ENCODE data around the gene FAM20A. TPM values are rescaled to one million over a fixed set of nuclear protein-coding genes. Genes with fewer than 3 reads are reported as not detected.

FAM20A gene
- polyA plus RNA-seq, 1 donor from 2014 or later: not detected

- H3K4me2 ChIP-seq (ENCODE audit: low read length): no peak overlapping the region
- H3K9me3 ChIP-seq (ENCODE audit: low read length): no peaks in the 10 kb centered on the region
- no peaks in the 10 kb centered on the region for H3K27me3 ChIP-seq (ENCODE audit: insufficient read depth, low read depth, low read length)
- no peaks in the 10 kb centered on the region for H3K36me3 ChIP-seq (ENCODE audit: insufficient read depth, low read length)
- no peaks in the 10 kb centered on the region for H3F3A ChIP-seq (ENCODE audit: insufficient read depth, low read length, poor library complexity, severe bottlenecking)
- H3K4me3 ChIP-seq (ENCODE audit: low read length): no peak overlapping the region
- TF ChIP-seq SMC3 (conservative IDR thresholded peaks at IDR 0.05; ENCODE audit: poor library complexity) (no peak), TAF1 (IDR thresholded peaks at IDR 0.05; ENCODE audit: low read depth) (no peak), POLR2AphosphoS5 (IDR thresholded peaks at IDR 0.05) (no peak), EZH2 (IDR thresholded peaks at IDR 0.05; ENCODE audit: borderline replicate concordance, insufficient read depth, low read length, poor library complexity, severe bottlenecking) (no peak), CTCF (IDR thresholded peaks at IDR 0.05; ENCODE audit: poor library complexity, severe bottlenecking) (no peak), EP300 (conservative IDR thresholded peaks at IDR 0.05; ENCODE audit: poor library complexity, severe bottlenecking) (no peak), RAD21 (conservative IDR thresholded peaks at IDR 0.05) (no peak), MXI1 (conservative IDR thresholded peaks at IDR 0.05; ENCODE audit: poor library complexity, severe bottlenecking) (no peak)
- TF ChIP-seq, protein P1, sequence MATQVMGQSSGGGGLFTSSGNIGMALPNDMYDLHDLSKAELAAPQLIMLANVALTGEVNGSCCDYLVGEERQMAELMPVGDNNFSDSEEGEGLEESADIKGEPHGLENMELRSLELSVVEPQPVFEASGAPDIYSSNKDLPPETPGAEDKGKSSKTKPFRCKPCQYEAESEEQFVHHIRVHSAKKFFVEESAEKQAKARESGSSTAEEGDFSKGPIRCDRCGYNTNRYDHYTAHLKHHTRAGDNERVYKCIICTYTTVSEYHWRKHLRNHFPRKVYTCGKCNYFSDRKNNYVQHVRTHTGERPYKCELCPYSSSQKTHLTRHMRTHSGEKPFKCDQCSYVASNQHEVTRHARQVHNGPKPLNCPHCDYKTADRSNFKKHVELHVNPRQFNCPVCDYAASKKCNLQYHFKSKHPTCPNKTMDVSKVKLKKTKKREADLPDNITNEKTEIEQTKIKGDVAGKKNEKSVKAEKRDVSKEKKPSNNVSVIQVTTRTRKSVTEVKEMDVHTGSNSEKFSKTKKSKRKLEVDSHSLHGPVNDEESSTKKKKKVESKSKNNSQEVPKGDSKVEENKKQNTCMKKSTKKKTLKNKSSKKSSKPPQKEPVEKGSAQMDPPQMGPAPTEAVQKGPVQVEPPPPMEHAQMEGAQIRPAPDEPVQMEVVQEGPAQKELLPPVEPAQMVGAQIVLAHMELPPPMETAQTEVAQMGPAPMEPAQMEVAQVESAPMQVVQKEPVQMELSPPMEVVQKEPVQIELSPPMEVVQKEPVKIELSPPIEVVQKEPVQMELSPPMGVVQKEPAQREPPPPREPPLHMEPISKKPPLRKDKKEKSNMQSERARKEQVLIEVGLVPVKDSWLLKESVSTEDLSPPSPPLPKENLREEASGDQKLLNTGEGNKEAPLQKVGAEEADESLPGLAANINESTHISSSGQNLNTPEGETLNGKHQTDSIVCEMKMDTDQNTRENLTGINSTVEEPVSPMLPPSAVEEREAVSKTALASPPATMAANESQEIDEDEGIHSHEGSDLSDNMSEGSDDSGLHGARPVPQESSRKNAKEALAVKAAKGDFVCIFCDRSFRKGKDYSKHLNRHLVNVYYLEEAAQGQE (IDR thresholded peaks at IDR 0.05; ENCODE audit: borderline replicate concordance): no peak
- no peaks in the 10 kb centered on the region for H3K9me2 ChIP-seq (ENCODE audit: insufficient read depth, low read length)
- H2AFZ ChIP-seq (ENCODE audit: low read depth, low read length): no peak overlapping the region
- H3K79me2 ChIP-seq (replicated peaks; ENCODE audit: insufficient read depth, low read length): no peaks in the 10 kb centered on the region
- no peak overlapping the region for H3K9ac ChIP-seq (ENCODE audit: low read length)
- H3K27ac ChIP-seq (ENCODE audit: low read length): no peak overlapping the region
- H4K20me1 ChIP-seq (ENCODE audit: insufficient read depth): no peaks in the 10 kb centered on the region
Observed at GRCh38 chr17:68568581-68568980, 32.6 kb downstream of the FAM20A start.

DNA sequence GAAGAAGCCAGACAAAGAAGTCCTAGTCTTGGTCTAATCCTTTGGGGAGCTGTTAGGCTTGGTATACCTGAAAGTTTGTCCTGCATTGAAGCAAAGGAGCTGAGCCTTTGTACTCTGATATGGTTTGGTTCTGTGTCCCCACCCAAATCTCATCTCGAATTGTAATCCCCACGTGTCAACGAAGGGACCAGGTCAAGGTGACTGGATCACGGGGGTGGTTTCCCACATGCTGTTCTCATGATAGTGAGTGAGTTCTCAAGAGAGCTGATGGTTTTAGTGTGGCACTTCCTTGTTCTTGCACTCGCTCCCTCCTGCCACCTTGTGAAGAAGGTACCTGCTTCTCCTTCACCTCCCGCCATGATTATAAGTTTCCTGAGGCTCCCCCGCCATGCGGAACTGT is 33.6 kb downstream of the FAM20A start:
- Histone ChIP-seq H3K9me3 (ENCODE audit: low read length) (no peaks in the 10 kb centered on the region), H2AFZ (ENCODE audit: low read depth, low read length) (no peak overlapping the region), H4K20me1 (ENCODE audit: insufficient read depth) (no peaks in the 10 kb centered on the region), H3F3A (ENCODE audit: insufficient read depth, low read length, poor library complexity, severe bottlenecking) (no peaks in the 10 kb centered on the region), H3K79me2 (replicated peaks; ENCODE audit: insufficient read depth, low read length) (no peaks in the 10 kb centered on the region), H3K36me3 (ENCODE audit: insufficient read depth, low read length) (no peaks in the 10 kb centered on the region), H3K9me2 (ENCODE audit: insufficient read depth, low read length) (no peaks in the 10 kb centered on the region), H3K4me2 (ENCODE audit: low read length) (no peak overlapping the region), H3K4me3 (ENCODE audit: low read length) (no peak overlapping the region), H3K27me3 (ENCODE audit: insufficient read depth, low read depth, low read length) (no peaks in the 10 kb centered on the region), H3K9ac (ENCODE audit: low read length) (no peak overlapping the region), H3K27ac (ENCODE audit: low read length) (no peak overlapping the region)
- TF ChIP-seq EP300 (conservative IDR thresholded peaks at IDR 0.05; ENCODE audit: poor library complexity, severe bottlenecking): no peak
- no peak for TF ChIP-seq SMC3 (conservative IDR thresholded peaks at IDR 0.05; ENCODE audit: poor library complexity)
- TF ChIP-seq EZH2 (IDR thresholded peaks at IDR 0.05; ENCODE audit: borderline replicate concordance, insufficient read depth, low read length, poor library complexity, severe bottlenecking): no peak
- TF ChIP-seq POLR2AphosphoS5 (IDR thresholded peaks at IDR 0.05): no peak
- no peak for TF ChIP-seq TAF1 (IDR thresholded peaks at IDR 0.05; ENCODE audit: low read depth)
- TF ChIP-seq, protein P1 (IDR thresholded peaks at IDR 0.05; ENCODE audit: borderline replicate concordance): no peak
- no peak for TF ChIP-seq RAD21 (conservative IDR thresholded peaks at IDR 0.05)
- no peak for TF ChIP-seq CTCF (IDR thresholded peaks at IDR 0.05; ENCODE audit: poor library complexity, severe bottlenecking)
- TF ChIP-seq MXI1 (conservative IDR thresholded peaks at IDR 0.05; ENCODE audit: poor library complexity, severe bottlenecking): no peak

All from neural cell (in vitro differentiated cells).